Endothelial cell of umbilical vein (primary cell): ENCODE data around the gene CST8.

Experiments
- EZH2 ChIP-seq: IDR thresholded peaks from 2 replicates; pipeline ENCODE4 v1.6.1; 2012; ENCODE audit warnings: borderline replicate concordance, low read depth, mild to moderate bottlenecking, moderate library complexity, low read length, inconsistent platforms; ENCODE audit not compliant: severe bottlenecking
- FOS ChIP-seq: IDR thresholded peaks from 2 replicates; pipeline ENCODE4 v1.6.1; 2011; ENCODE audit warnings: mild to moderate bottlenecking, low read length, moderate library complexity, borderline replicate concordance; ENCODE audit not compliant: insufficient read depth
- MYC ChIP-seq: IDR thresholded peaks from one replicate; pipeline ENCODE4 v1.6.1; 2011; ENCODE audit warnings: mild to moderate bottlenecking, low read depth, low read length

DNA sequence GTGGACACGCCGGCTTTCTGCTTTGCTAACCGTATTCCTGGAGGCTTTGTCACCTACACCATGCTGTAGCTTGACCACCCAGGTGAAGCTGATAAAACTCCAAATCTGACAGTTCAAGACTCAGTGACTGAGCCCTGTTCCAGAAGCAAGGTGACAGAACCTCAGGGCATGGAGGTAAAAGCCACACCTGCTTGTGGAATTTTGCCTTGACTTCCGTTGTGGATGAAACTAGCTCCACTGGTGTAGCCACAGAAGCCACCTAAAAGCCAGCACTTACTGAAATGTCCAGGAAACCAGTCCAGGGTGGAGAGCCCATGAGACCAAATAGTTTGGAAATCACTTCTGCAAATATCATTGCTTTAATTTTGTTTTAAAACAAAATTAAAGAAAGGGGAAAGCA is 11.0 kb downstream of the CST8 start:
- TF ChIP-seq MYC = no peak
- TF ChIP-seq EZH2 = no peak
- no peak for TF ChIP-seq FOS
